Stomach smooth muscle (tissue), 2 donors: ENCODE data around the gene DIS3L2.

Source experiments
- H3K27ac ChIP-seq: one replicate; pipeline ENCODE4 v1.7.0; 2013; ENCODE audit warnings: mild to moderate bottlenecking, low read length, inconsistent platforms
- H3K27me3 ChIP-seq, 2 donors: one replicate each; pipeline ENCODE4 v1.7.0; 2013; ENCODE audit warnings: low read length in 2 of 2; ENCODE audit not compliant: insufficient read depth in 2 of 2, control insufficient read depth in 1 of 2
- H3K36me3 ChIP-seq, 2 donors: one replicate each; pipeline ENCODE4 v1.7.0; 2013; ENCODE audit warnings: low read length in 2 of 2; ENCODE audit not compliant: control insufficient read depth in 2 of 2, insufficient read depth in 2 of 2
- H3K4me1 ChIP-seq: one replicate; pipeline ENCODE4 v1.7.0; 2013; ENCODE audit warnings: low read length; ENCODE audit not compliant: control insufficient read depth, insufficient read depth
- H3K4me3 ChIP-seq, 2 donors: one replicate each; pipeline ENCODE4 v1.7.0; 2013; ENCODE audit warnings: low read length in 2 of 2
- H3K9ac ChIP-seq, 2 donors: one replicate each; pipeline ENCODE4 v1.7.0; 2013; ENCODE audit warnings: low read length in 2 of 2, mild to moderate bottlenecking in 1 of 2
- H3K9me3 ChIP-seq, 2 donors: one replicate each; pipeline ENCODE4 v1.7.0; 2013; ENCODE audit warnings: low read length in 2 of 2; ENCODE audit not compliant: control insufficient read depth in 2 of 2
- donor health status: healthy.
- donor health status: Pancreatic carcinoma.

The DIS3L2 gene

GRCh38 chr2:231991664-231992063, 30.2 kb downstream of the DIS3L2 start:
- H3K36me3 ChIP-seq: no peaks in the 10 kb centered on the region
- no peak overlapping the region for H3K9ac ChIP-seq
- no peak overlapping the region for H3K4me3 ChIP-seq
- no peaks in the 10 kb centered on the region for H3K4me1 ChIP-seq
- H3K27ac ChIP-seq: no peak overlapping the region
- no peaks in the 10 kb centered on the region for H3K27me3 ChIP-seq
- no peaks in the 10 kb centered on the region for H3K9me3 ChIP-seq

- H3K36me3 ChIP-seq: no peaks in the 10 kb centered on the region
- H3K4me3 ChIP-seq: no peak overlapping the region
- no peak overlapping the region for H3K9ac ChIP-seq
- no peaks in the 10 kb centered on the region for H3K4me1 ChIP-seq
- no peaks in the 10 kb centered on the region for H3K27me3 ChIP-seq
- H3K27ac ChIP-seq: no peak overlapping the region
- no peaks in the 10 kb centered on the region for H3K9me3 ChIP-seq
Observed at GRCh38 chr2:231992888-231993287, 31.4 kb downstream of the DIS3L2 start.

DNA sequence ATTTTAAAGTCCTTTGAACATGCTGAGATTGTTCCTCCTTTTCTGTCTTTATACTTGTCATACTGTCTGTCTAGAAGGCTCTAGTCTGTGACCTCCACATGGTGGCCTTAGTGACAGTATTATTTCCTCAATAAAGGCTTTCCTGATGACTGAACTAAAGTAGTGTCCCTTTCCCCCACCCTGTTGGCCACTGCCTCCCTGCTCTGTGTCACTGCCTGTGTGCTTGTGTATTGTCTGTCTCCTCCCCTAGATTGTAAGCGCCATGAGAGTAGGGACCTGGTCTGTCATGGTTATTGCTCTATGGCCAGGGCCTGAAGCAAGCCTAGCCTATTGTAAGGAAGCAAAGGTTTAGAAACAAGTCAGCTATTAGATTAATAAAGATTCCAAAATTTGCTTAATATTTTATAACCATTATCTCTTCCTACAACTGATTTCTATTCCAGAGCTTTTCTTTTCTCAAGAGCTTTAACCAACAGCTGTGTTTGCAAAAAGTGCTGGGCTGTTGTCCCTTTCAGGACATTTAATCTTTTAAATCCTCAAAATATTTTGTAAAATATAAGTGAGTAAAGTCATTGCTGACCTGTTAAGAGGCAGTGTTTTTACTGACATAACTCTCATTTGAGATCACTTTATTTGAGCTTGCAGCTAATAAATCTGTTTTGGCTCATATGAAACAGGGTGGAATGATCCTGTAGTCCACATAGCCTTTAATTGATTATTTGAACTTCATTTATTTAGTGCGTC, 35.5 kb downstream of the DIS3L2 start:
- Histone ChIP-seq H3K36me3 (no peaks in the 10 kb centered on the region), H3K4me3 (no peak overlapping the region), H3K27ac (no peak overlapping the region), H3K27me3 (no peaks in the 10 kb centered on the region), H3K9me3 (no peaks in the 10 kb centered on the region), H3K9ac (no peak overlapping the region), H3K4me1 (no peaks in the 10 kb centered on the region)

DNA sequence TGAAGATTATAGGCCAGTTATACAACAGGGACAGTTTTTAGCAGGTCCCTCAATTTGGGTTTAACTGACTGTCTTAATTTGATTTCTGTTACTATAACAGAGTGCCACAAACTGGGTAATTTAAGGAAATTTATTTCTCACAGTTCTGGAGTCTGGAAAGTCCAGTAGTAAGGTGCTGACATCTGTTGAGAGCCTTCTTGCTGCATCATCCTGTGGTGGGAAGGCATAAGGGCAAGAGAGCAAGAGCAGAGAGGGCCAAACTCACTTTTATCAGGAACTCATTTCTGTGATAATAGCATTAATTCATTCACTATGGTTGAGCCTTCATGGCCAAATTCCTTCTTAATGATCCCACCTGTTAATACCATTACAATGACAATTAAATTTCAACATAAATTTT, 36.5 kb downstream of the DIS3L2 start:
- H3K9ac ChIP-seq: no peak overlapping the region
- H3K4me1 ChIP-seq: no peaks in the 10 kb centered on the region
- H3K4me3 ChIP-seq: no peak overlapping the region
- H3K27ac ChIP-seq: no peak overlapping the region
- no peaks in the 10 kb centered on the region for H3K27me3 ChIP-seq
- no peaks in the 10 kb centered on the region for H3K9me3 ChIP-seq
- no peaks in the 10 kb centered on the region for H3K36me3 ChIP-seq

GRCh38 chr2:232000439-232000838, 38.9 kb downstream of the DIS3L2 start:
- no peaks in the 10 kb centered on the region for H3K27me3 ChIP-seq
- no peaks in the 10 kb centered on the region for H3K36me3 ChIP-seq
- H3K9ac ChIP-seq: no peak overlapping the region
- H3K9me3 ChIP-seq: no peaks in the 10 kb centered on the region
- H3K4me3 ChIP-seq: no peak overlapping the region
- no peak overlapping the region for H3K27ac ChIP-seq
- H3K4me1 ChIP-seq: no peaks in the 10 kb centered on the region

GRCh38 chr2:232001073-232001472, 39.6 kb downstream of the DIS3L2 start:
- Histone ChIP-seq H3K27me3 (no peaks in the 10 kb centered on the region), H3K9me3 (no peaks in the 10 kb centered on the region), H3K4me3 (no peak overlapping the region), H3K9ac (no peak overlapping the region), H3K27ac (no peak overlapping the region), H3K4me1 (no peaks in the 10 kb centered on the region), H3K36me3 (no peaks in the 10 kb centered on the region)

- Histone ChIP-seq H3K4me1 (no peaks in the 10 kb centered on the region), H3K36me3 (no peaks in the 10 kb centered on the region), H3K27ac (no peak overlapping the region), H3K4me3 (no peak overlapping the region), H3K9ac (no peak overlapping the region), H3K27me3 (no peaks in the 10 kb centered on the region), H3K9me3 (no peaks in the 10 kb centered on the region)
Observed at GRCh38 chr2:232006253-232006652, 44.7 kb downstream of the DIS3L2 start.

DNA sequence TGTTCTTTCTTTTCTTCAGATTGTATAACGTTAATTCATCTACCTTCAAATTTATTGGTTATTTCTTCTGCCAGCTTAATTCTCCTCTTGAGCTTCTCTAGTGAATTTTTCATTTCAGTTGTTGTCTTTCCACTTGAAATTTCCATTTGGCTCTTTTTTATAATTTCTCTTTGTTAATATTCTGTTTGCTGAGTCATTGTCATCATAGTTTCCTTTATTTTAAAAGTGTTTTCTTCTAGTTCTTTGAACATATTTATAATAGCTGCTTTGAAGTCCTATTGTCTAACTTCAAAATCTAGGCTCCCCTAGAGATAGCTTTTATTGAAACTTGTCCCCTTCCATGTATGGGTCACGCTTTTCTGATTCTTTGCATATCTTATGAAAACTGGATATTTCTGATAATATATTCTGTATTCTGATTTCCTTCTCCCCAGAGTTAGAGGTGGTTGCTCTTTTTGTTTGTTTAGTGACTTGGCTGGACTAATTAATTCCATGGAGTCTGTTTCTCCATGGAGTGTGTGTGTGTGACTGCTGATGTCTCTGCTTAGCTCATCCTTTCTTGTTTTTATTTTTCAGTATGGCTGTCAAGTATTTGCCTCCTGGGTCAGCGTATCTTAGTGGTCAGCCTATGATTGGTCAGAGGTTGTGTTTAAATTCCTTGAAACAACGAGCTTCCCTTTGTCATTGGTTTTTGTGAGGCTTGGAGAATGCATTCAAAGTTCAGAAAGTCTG, 47.6 kb downstream of the DIS3L2 start:
- H3K4me3 ChIP-seq: no peak overlapping the region
- H3K36me3 ChIP-seq: no peaks in the 10 kb centered on the region
- H3K27ac ChIP-seq: no peak overlapping the region
- no peak overlapping the region for H3K9ac ChIP-seq
- no peaks in the 10 kb centered on the region for H3K27me3 ChIP-seq
- H3K4me1 ChIP-seq: no peaks in the 10 kb centered on the region
- H3K9me3 ChIP-seq: no peaks in the 10 kb centered on the region

GRCh38 chr2:232009639-232010274, 48.2 kb downstream of the DIS3L2 start:
- Histone ChIP-seq H3K27ac (no peak overlapping the region), H3K27me3 (no peaks in the 10 kb centered on the region), H3K4me1 (no peaks in the 10 kb centered on the region), H3K36me3 (peaks cover 0 to 2% of the 10 kb centered on the region in 2 donors), H3K9ac (no peak overlapping the region), H3K4me3 (no peak overlapping the region), H3K9me3 (no peaks in the 10 kb centered on the region)

DNA sequence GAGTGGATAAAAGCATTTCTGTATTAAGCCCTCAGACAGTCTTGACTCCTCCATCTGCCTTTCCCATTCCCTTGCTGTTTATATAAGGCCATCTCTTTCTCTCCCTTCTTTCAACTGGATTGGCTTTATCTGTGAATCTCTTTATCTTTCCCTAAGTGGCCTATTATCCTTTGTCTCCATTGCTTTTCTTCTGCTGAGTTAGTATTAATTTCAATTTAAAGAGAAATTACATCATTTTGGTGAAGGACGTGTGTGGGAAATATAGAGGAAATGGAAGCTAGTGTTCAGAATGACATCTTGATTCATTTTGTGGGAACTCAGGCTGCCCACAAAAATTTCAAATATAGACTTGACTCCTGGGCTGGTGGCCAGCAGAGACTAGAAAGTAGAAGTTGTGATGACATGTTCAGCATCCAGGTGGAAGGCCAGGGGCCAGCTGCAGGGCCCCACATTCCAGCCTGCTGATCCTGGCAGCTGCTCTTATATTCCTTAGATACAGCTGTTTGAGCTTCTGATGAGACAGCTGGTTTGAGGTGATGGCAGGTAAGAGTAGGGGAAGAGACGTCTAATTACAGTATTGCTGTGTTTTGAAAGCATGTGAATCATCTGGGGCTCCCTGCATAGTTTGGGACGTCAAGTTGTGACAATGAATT, 52.3 kb downstream of the DIS3L2 start:
- H3K27ac ChIP-seq: no peak overlapping the region
- no peak overlapping the region for H3K4me3 ChIP-seq
- no peaks in the 10 kb centered on the region for H3K9me3 ChIP-seq
- no peaks in the 10 kb centered on the region for H3K27me3 ChIP-seq
- H3K9ac ChIP-seq: no peak overlapping the region
- peaks cover 5 to 6% of the 10 kb centered on the region in 2 donors for H3K36me3 ChIP-seq
- no peaks in the 10 kb centered on the region for H3K4me1 ChIP-seq
